Islet of Langerhans (tissue), 1 donor: ENCODE results near the gene NRGN.
"Not testable (repeated sequence)": the region's sequence is repeated elsewhere in the genome, so short reads cannot be mapped to it uniquely, and the experiment has no call there.

Source experiments
- FAIRE-seq: peaks from one replicate; lab custom pipeline; 2011; peaks lifted over from hg19 to GRCh38; lab: Jason Lieb, UNC

The NRGN gene

GRCh38 chr11:124758355-124759265 is 18.9 kb downstream of the NRGN start:
- FAIRE-seq, result no peak

GRCh38 chr11:124759266-124760204 is 19.8 kb downstream of the NRGN start:
- FAIRE-seq, result no peak

GRCh38 chr11:124760205-124760652 is 20.5 kb downstream of the NRGN start:
- FAIRE-seq, result no peak

- FAIRE-seq, result no peak
Measured at GRCh38 chr11:124760806-124761205, 21.1 kb downstream of the NRGN start.

GRCh38 chr11:124761301-124762104 is 21.8 kb downstream of the NRGN start:
- FAIRE-seq, result no peak

- FAIRE-seq, result no peak
Measured at GRCh38 chr11:124762105-124762623, 22.4 kb downstream of the NRGN start, which contains the start of gene ESAM. TSS of gene ESAM (minus strand) at chr11:124762290. CDS start at chr11:124762154, 136 bp downstream.

- FAIRE-seq, result no peak
Measured at GRCh38 chr11:124762624-124763155, 22.9 kb downstream of the NRGN start.

- no peak for FAIRE-seq
Measured at GRCh38 chr11:124763156-124763947, 23.6 kb downstream of the NRGN start.

- FAIRE-seq, result no peak
Measured at GRCh38 chr11:124766156-124766555, 26.4 kb downstream of the NRGN start.

- no peak for FAIRE-seq
Measured at GRCh38 chr11:124768914-124769313, 29.2 kb downstream of the NRGN start.

GRCh38 chr11:124769806-124770774 is 30.3 kb downstream of the NRGN start:
- no peak for FAIRE-seq

GRCh38 chr11:124770959-124771358 is 31.2 kb downstream of the NRGN start:
- not testable (repeated sequence) for FAIRE-seq

GRCh38 chr11:124776865-124777645 is 37.3 kb downstream of the NRGN start:
- no peak for FAIRE-seq

GRCh38 chr11:124778281-124778680 is 38.5 kb downstream of the NRGN start:
- FAIRE-seq, result no peak

- peak; percentile 5 for FAIRE-seq
Measured at GRCh38 chr11:124779568-124779967, 39.8 kb downstream of the NRGN start.

GRCh38 chr11:124783002-124783401 is 43.3 kb downstream of the NRGN start:
- FAIRE-seq, result no peak

- FAIRE-seq, result no peak
Measured at GRCh38 chr11:124784051-124784450, 44.3 kb downstream of the NRGN start.

- no peak for FAIRE-seq
Measured at GRCh38 chr11:124788521-124788920, 48.8 kb downstream of the NRGN start.
